Mammary epithelial cell (primary cell): ENCODE results near the gene RIMOC1.

Experiments
- EZH2 ChIP-seq: IDR thresholded peaks from 2 replicates; pipeline ENCODE4 v1.6.1; 2012; ENCODE audit warnings: low read length, inconsistent platforms, borderline replicate concordance
- TF ChIP-seq, protein P1 (sequence below), 2 donors: IDR thresholded peaks in 1 of 2; conservative IDR thresholded peaks in 1 of 2; 2 replicates each; pipeline ENCODE4 v1.5.1; 2011 to 2012; ENCODE audit warnings: inconsistent platforms in 2 of 2, low read length in 2 of 2, mild to moderate bottlenecking in 2 of 2, control low read depth in 1 of 2, low read depth in 1 of 2; ENCODE audit not compliant: insufficient read depth in 1 of 2; ENCODE audit errors: extremely low read depth in 1 of 2

DNA sequence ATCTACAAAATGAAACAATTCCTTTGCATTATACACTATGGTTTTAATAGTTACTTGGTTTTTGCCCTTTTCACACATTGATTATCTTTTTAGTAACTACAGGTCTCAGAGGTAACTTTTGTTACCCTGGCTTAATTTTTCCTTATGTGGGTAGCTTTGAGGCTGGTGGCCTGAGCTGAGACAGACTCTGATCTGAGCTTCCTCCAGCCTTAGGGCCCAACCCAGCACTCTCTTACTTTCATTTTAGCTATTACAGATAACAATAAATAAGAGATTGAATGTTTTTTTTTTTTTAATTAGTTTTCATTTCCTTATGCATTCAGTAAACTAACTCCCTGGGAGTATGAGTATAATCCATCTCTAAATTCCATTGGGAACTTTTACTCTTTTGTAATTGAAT, 18.9 kb upstream of the RIMOC1 start:
- TF ChIP-seq, protein P1, sequence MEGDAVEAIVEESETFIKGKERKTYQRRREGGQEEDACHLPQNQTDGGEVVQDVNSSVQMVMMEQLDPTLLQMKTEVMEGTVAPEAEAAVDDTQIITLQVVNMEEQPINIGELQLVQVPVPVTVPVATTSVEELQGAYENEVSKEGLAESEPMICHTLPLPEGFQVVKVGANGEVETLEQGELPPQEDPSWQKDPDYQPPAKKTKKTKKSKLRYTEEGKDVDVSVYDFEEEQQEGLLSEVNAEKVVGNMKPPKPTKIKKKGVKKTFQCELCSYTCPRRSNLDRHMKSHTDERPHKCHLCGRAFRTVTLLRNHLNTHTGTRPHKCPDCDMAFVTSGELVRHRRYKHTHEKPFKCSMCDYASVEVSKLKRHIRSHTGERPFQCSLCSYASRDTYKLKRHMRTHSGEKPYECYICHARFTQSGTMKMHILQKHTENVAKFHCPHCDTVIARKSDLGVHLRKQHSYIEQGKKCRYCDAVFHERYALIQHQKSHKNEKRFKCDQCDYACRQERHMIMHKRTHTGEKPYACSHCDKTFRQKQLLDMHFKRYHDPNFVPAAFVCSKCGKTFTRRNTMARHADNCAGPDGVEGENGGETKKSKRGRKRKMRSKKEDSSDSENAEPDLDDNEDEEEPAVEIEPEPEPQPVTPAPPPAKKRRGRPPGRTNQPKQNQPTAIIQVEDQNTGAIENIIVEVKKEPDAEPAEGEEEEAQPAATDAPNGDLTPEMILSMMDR (conservative IDR thresholded peaks at IDR 0.05 in 1 of 2, IDR thresholded peaks at IDR 0.05 in 1 of 2; ENCODE audit: extremely low read depth in 1 of 2, insufficient read depth in 1 of 2, low read depth in 1 of 2, low read length in 2 of 2), result no peak
- TF ChIP-seq EZH2, result no peak
